DND-41 (cell line): Measurements from ENCODE around the gene KLC1.

Experiments
- ATAC-seq: fragments of 200-7000 bp; cut with Tn5 transposase; 3 replicates; pipeline ENCODE4 v1.9.1; 2021; ENCODE audit warnings: low read depth; ENCODE audit not compliant: insufficient read depth
- DNase-seq: peaks from one replicate; pipeline ENCODE4 v3.0.0-alpha.2; 2020
- H2AFZ ChIP-seq: 2 replicates; pipeline ENCODE4 v1.6.0; 2012; ENCODE audit warnings: low read depth, low read length
- H3K27ac ChIP-seq: 2 replicates; pipeline ENCODE4 v1.5.1; 2012; ENCODE audit warnings: low read length, inconsistent platforms
- H3K27me3 ChIP-seq: fragments of 200-600 bp; sonication (generic); 2 replicates; pipeline ENCODE4 v1.6.0; 2012; ENCODE audit warnings: low read length, mild to moderate bottlenecking, inconsistent platforms; ENCODE audit not compliant: insufficient read depth, poor library complexity
- H3K36me3 ChIP-seq: 2 replicates; pipeline ENCODE4 v1.5.1; 2012; ENCODE audit warnings: low read length, inconsistent platforms; ENCODE audit not compliant: insufficient read depth
- H3K4me1 ChIP-seq: 2 replicates; pipeline ENCODE4 v1.5.1; 2012; ENCODE audit warnings: mild to moderate bottlenecking, low read length; ENCODE audit not compliant: insufficient read depth
- H3K4me2 ChIP-seq: 2 replicates; pipeline ENCODE4 v1.6.0; 2012; ENCODE audit warnings: mild to moderate bottlenecking, moderate library complexity, low read length, inconsistent platforms; ENCODE audit not compliant: insufficient read depth
- H3K4me3 ChIP-seq, 2 experiments: fragments of 200-600 bp in 1 of 2; shearing (Covaris generic) in 1 of 2; 2 replicates each; pipeline ENCODE4 v1.5.1; 2012 to 2016; ENCODE audit warnings: inconsistent platforms in 2 of 2, low read length in 2 of 2, mild to moderate bottlenecking in 2 of 2, low read depth in 1 of 2, moderate library complexity in 1 of 2
- H3K79me2 ChIP-seq: 2 replicates; pipeline ENCODE4 v1.6.0; 2012; ENCODE audit warnings: low read length, inconsistent platforms; ENCODE audit not compliant: insufficient read depth
- H3K9ac ChIP-seq: 2 replicates; pipeline ENCODE4 v1.6.0; 2012; ENCODE audit warnings: low read depth, mild to moderate bottlenecking, inconsistent platforms, low read length, moderate library complexity
- H3K9me3 ChIP-seq: 2 replicates; pipeline ENCODE4 v1.5.1; 2012; ENCODE audit warnings: low read length, moderate library complexity, mild to moderate bottlenecking, inconsistent platforms; ENCODE audit not compliant: insufficient read depth, severe bottlenecking
- H4K20me1 ChIP-seq: 2 replicates; pipeline ENCODE4 v1.6.0; 2012; ENCODE audit warnings: low read length; ENCODE audit not compliant: insufficient read depth
- CTCF ChIP-seq: IDR thresholded peaks from 2 replicates; pipeline ENCODE4 v1.5.1; 2012; ENCODE audit warnings: borderline replicate concordance, low read length, moderate library complexity, mild to moderate bottlenecking; ENCODE audit not compliant: poor library complexity, severe bottlenecking; ENCODE audit errors: extremely low read depth
- EZH2 ChIP-seq: IDR thresholded peaks from 3 replicates; pipeline ENCODE4 v1.6.1; 2012; ENCODE audit warnings: borderline replicate concordance, low read depth, mild to moderate bottlenecking, moderate library complexity, low read length, inconsistent platforms; ENCODE audit not compliant: severe bottlenecking

Gene KLC1

GRCh38 chr14:103719751-103720150 lies 90.7 kb downstream of the KLC1 start:
- Histone ChIP-seq H4K20me1 (peaks cover 61% of the 10 kb centered on the region), H3K79me2 (peaks cover 84% of the 10 kb centered on the region)
- no peak for ATAC-seq

GRCh38 chr14:103721334-103722120 lies 92.5 kb downstream of the KLC1 start:
- Histone ChIP-seq H3K36me3 (peaks cover 22% of the 10 kb centered on the region), H4K20me1 (peaks cover 63% of the 10 kb centered on the region), H3K9me3 (no peaks in the 10 kb centered on the region), H3K79me2 (peaks cover 89% of the 10 kb centered on the region), H3K27ac (no peak overlapping the region), H3K4me1 (peaks cover 17% of the 10 kb centered on the region), H3K27me3 (no peaks in the 10 kb centered on the region), H2AFZ (no peak overlapping the region), H3K4me2 (no peak overlapping the region), H3K4me3 (no peak overlapping the region), H3K9ac (no peak overlapping the region)
- TF ChIP-seq EZH2 (no peak), CTCF (no peak)
- no peak for ATAC-seq
- DNase-seq: no peak

More at GRCh38 chr14:103719751-103720150, 90.7 kb downstream of the KLC1 start:
- no peak overlapping the region for H3K9ac ChIP-seq
- H3K4me1 ChIP-seq: peaks cover 20% of the 10 kb centered on the region
- H3K27ac ChIP-seq: no peak overlapping the region
- no peaks in the 10 kb centered on the region for H3K9me3 ChIP-seq
- H3K4me2 ChIP-seq: no peak overlapping the region
- no peak for DNase-seq
- no peak overlapping the region for H3K4me3 ChIP-seq
- peaks cover 13% of the 10 kb centered on the region; the same call in 1 of the 2 replicates for H3K36me3 ChIP-seq
- no peaks in the 10 kb centered on the region for H3K27me3 ChIP-seq
- TF ChIP-seq EZH2 (no peak), CTCF (no peak)
- no peak overlapping the region for H2AFZ ChIP-seq

- TF ChIP-seq EZH2 (no peak), CTCF (no peak)
- H3K36me3 ChIP-seq: peaks cover 31% of the 10 kb centered on the region
- peaks cover 67% of the 10 kb centered on the region for H3K79me2 ChIP-seq
- H3K4me1 ChIP-seq: peaks cover under 1% of the 10 kb centered on the region; the same call in 1 of the 2 replicates
- no peak overlapping the region for H3K4me3 ChIP-seq
- no peak overlapping the region for H3K4me2 ChIP-seq
- H3K9me3 ChIP-seq: no peaks in the 10 kb centered on the region
- H3K9ac ChIP-seq: no peak overlapping the region
- no peaks in the 10 kb centered on the region for H3K27me3 ChIP-seq
- no peak overlapping the region for H3K27ac ChIP-seq
- no peak for ATAC-seq
- no peak for DNase-seq
- H2AFZ ChIP-seq: no peak overlapping the region
- peaks cover 49% of the 10 kb centered on the region for H4K20me1 ChIP-seq
Measured at GRCh38 chr14:103723748-103724081, 94.7 kb downstream of the KLC1 start.

GRCh38 chr14:103724116-103724515 lies 95.1 kb downstream of the KLC1 start:
- H3K9me3 ChIP-seq: no peaks in the 10 kb centered on the region
- ATAC-seq: no peak

More at GRCh38 chr14:103724116-103724515, 95.1 kb downstream of the KLC1 start:
- Histone ChIP-seq H3K36me3 (peaks cover 35% of the 10 kb centered on the region), H3K27ac (no peak overlapping the region), H3K79me2 (peaks cover 65% of the 10 kb centered on the region), H3K27me3 (no peaks in the 10 kb centered on the region), H4K20me1 (peaks cover 47% of the 10 kb centered on the region), H3K4me2 (no peak overlapping the region), H3K4me1 (no peaks in the 10 kb centered on the region), H2AFZ (no peak overlapping the region), H3K9ac (no peak overlapping the region), H3K4me3 (no peak overlapping the region)
- DNase-seq: no peak
- TF ChIP-seq CTCF (no peak), EZH2 (no peak)
